Amniotic epithelial cell (primary cell): ENCODE measurements around the gene ST8SIA2.
"Not testable (repeated sequence)": the region's sequence is repeated elsewhere in the genome, so short reads cannot be mapped to it uniquely, and the experiment has no call there.

Experiments
- DNase-seq: peaks from one replicate; pipeline ENCODE4 v3.0.0-alpha.2; 2010; ENCODE audit warnings: low read depth

The ST8SIA2 gene

GRCh38 chr15:92443381-92443780 is 49.7 kb downstream of the ST8SIA2 start:
- no peak for DNase-seq

- no peak for DNase-seq
Measured at GRCh38 chr15:92444631-92445030, 51.0 kb downstream of the ST8SIA2 start.

DNA sequence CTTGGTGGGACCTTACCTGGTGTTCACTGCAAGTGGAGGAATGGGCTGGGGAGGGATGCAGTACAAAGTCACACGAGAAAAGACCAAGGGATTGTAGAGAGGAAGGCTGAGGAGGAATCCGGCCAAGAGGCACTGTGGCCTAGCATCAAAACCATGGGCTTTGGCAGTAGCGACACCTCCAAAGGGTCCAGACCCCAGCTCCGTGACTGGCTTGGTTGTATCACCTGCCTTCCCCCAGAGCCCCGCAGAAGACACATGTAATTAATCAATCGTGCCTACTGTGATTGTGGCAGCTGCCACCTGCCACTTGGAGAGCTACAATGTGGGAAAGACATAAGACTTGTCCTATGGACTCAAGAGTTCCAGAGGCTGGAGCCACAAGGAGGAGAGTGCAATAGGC is 54.7 kb downstream of the ST8SIA2 start:
- DNase-seq, result no peak

DNA sequence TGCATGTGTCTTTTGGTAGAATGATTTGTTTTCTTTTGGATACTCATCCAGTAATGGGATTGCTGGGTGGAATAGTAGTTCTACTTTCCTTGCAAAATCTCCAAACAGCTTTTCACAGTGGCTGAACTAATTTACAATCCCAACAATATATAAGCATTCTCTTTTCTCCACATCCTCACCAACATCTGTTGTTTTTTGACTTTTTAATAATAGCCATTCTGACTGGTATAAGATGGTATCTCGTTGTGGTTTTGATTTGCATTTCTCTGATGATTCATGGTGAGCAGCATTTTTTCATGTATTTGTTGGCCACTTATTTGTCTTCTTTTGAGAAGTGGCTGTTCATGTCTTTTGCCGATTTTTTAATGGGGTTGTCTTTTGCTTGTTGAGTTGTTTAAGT is 55.8 kb downstream of the ST8SIA2 start:
- no peak for DNase-seq

DNA sequence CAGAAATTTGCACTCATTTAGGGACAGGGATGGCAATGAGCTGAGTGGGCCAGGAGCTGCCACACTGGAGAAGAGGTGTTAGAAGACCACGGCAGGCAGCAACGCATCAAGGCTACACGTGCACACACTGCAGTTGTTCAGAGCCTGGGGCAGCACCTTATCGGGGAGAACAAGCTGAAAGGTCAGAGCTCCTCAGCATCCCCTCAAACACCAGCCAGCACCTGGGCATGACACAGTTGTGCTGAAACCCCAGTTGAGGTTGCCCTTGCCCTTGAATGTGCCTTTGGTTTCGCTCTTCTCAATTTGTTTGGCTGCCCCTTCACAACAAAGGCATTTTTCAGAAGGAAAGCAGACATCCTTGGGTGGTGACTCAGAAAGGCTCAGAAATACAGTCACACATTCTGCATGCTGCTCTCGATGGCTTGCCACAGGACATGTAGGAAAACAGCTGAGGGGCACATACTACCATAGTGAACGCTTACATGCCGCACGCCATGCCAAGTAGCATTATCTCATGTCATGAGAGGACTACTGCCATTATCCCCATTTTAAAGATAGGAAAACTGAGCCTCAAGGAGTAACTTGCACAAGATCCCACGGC is 57.6 kb downstream of the ST8SIA2 start:
- no peak for DNase-seq

DNA sequence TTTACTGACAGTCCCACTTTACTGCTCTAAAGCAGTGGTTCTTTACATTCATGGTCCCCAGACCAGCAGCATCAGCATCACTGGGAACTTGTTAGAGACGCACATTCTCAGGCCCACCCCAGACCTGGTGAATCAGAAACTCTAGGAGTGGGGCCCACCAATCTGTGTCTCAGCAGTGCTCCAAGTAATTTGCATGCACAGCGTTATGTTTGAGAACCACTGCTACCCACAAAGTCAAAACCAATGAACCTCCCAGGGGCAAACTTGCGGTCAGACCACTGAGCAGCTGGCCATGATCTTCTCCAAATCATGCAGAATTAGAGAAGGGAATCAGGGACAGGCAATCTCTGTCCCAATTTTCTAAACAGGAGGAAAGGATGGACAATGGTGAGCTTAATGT is 58.5 kb downstream of the ST8SIA2 start:
- DNase-seq, result no peak

- DNase-seq, result no peak
Measured at GRCh38 chr15:92453607-92454006, 59.9 kb downstream of the ST8SIA2 start.

- no peak for DNase-seq
Measured at GRCh38 chr15:92454555-92455105, 60.9 kb downstream of the ST8SIA2 start.

GRCh38 chr15:92455271-92455670 is 61.6 kb downstream of the ST8SIA2 start:
- no peak for DNase-seq

DNA sequence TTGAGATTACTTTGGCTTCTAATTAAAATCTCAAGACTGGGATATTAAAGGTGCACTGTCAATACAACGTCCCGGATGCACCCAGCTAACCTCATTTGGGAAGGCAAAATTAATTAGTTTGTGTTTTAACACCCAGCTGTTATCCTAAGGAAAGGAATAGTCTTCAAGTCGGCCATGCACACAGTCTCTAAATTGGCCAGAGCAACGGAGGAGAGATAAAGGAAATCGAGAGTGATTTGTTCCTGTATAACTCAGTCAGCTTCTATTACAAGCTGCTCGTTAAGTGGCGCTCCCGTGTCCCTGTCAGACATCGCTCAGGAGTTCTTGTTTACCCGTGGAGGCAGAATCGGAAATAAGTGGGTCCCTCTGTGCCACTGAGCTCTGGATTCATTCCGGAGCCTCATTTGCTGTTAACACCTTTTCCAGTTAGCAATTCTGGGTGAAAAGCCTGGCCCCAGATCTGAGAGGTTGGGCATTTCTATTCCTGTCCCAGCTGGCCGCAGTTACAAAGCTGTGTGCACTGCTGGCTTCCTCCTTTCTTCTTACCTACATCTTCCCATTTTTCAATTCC is 63.9 kb downstream of the ST8SIA2 start:
- no peak for DNase-seq

GRCh38 chr15:92460023-92460422 is 66.3 kb downstream of the ST8SIA2 start:
- DNase-seq, result no peak

- DNase-seq, result no peak
Measured at GRCh38 chr15:92462424-92463125, 68.9 kb downstream of the ST8SIA2 start.

- no peak for DNase-seq
Measured at GRCh38 chr15:92463352-92463751, 69.7 kb downstream of the ST8SIA2 start.

GRCh38 chr15:92463826-92464225 is 70.1 kb downstream of the ST8SIA2 start:
- no peak for DNase-seq

GRCh38 chr15:92466834-92467233 is 73.2 kb downstream of the ST8SIA2 start:
- no peak for DNase-seq

DNA sequence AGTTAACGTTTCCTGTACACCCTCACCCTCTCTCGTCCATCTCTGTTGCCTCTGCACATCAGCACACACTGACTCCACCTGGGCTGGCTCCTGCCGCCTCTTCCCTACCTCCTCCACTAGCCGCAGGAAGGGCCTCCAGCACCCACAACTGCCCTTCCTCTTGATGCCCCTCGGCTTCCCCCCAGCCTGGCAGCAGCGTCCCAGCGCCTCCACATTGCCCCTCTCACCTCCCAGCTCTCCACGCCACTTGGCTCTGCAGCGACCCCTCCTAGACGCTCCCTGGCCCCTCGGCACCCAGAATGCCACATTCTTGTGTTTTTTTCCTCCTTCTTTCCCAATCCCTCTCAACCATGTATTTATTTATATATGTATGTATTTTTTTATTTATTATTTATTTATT is 73.6 kb downstream of the ST8SIA2 start:
- no peak for DNase-seq

- no peak for DNase-seq
Measured at GRCh38 chr15:92468991-92469390, 75.3 kb downstream of the ST8SIA2 start.

DNA sequence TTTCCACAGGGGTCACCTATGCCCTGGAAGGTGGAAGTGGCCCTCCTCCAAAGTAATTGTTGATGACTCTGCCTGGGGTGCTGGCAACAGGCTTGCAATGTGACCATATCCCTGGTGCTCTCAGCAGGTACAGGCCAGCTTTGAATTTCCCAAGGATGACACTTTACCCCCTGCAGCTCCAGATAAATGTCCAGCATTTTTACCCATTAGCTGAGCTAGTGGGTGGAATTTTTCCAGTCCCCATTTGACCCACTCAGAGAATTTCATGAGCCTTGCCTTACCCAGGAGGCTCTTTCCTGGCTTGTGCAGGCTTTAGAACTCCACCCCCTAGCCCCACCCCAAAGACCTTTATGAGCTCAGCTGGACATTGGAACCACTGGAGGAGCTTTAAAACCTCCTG is 77.6 kb downstream of the ST8SIA2 start:
- DNase-seq, result no peak

DNA sequence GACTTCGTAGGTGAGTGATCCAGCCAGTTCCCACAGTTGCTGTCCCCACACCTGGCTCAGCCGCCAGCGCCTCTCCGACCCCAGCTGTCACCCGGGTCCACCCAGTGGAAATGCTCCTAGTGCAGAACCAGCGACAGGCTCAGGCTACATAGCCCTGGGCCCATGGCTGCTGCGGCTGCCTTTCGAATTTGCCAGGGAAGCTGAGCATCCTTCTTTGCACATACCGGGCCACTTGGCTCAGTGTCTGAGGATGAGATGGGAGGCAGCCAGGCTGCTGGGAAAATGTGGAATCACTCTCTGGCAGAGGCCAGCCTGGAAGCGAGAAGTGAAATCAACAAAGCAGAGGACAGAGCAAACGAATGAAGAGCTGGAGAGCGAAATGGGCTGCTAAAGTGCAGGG is 80.1 kb downstream of the ST8SIA2 start:
- no peak for DNase-seq

DNA sequence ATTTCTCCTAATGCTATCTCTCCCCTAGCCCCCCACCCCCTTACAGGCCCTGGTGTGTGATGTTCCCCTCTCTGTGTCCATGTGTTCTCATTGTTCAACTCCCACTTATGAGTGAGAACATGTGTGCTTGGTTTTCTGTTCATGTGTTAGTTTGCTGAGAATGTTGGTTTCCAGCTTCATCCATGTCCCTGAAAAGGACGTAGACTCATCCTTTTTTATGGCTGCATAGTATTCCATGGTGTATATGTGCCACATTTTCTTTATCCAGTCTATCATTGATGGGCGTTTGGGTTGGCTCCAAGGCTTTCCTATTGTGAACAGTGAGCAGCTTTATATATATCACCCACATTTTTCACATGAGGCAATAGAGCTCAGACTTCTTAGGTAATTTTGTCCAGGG is 86.0 kb downstream of the ST8SIA2 start:
- DNase-seq, result not testable (repeated sequence)

- DNase-seq, result no peak
Measured at GRCh38 chr15:92480361-92480760, 86.7 kb downstream of the ST8SIA2 start.

DNA sequence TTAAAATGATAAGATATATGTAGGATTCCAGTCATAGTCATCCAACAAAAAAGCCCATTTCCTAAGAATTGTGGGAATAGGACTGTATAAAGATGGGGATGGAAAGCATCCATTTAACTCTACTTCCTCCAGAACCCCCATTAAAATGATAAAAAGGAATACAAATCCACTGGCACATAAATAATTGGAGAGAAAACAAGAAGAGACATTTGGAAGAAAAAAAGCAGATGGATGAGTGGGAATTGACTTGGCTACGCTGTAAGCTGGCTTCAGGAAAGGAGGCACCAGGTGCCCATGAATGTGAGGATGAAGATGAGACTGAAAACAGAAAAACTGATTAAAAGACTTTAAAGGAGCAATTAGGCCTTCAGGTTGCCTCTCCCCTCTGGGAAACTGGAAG is 91.8 kb downstream of the ST8SIA2 start:
- no peak for DNase-seq

- DNase-seq, result no peak
Measured at GRCh38 chr15:92492551-92493115, 99.0 kb downstream of the ST8SIA2 start.
